ENCODE measurements around the gene FTCD.
"Not testable (repeated sequence)": the region's sequence is repeated elsewhere in the genome, so short reads cannot be mapped to it uniquely, and the experiment has no call there.

Gene FTCD

DNA sequence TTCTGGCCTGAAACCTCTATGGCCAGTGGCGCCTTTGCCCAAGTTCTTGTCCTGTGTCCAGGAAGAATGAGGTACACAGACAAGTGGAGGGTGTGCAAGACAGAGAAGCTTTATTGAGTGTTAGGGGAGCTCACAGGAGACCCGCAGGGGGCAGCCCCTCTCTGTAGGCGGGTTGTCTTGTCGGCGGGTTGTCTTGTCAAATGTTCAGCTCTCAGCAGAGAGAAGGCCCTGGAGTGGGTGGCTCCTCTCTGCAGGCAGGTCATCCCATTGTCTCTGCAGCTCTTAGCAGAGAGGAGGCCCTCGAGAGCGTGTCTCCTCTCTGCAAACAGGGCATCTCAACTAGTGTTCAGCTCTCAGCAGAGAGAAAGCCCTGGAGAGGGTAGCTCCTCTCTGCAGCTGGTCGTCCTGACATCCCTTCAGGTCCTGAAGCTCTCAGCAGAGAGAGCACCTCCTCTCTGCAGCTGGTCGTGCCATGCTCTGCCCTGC lies 46.5 kb downstream of the FTCD start:
- no peak for DNase-seq

DNA sequence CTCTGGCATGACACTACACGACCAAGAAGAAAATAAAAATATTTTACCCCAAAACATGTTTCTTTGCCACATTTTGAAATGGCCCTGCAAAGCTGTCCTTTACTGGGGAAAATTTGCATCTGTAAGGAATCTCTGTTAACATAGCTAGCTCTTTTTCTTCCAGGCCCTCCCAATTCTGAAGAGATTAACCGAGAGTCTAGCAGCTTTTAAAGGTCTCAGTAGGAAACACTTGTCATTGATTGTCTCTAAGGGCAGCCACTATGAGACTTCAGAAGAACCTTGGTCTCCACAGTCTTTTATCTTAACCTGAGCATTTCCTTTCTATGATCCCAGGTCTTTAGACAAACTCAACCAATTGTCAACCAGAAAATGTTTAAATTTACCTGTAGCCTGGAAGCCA lies 48.0 kb downstream of the FTCD start:
- DNase-seq: not testable (repeated sequence)

DNA sequence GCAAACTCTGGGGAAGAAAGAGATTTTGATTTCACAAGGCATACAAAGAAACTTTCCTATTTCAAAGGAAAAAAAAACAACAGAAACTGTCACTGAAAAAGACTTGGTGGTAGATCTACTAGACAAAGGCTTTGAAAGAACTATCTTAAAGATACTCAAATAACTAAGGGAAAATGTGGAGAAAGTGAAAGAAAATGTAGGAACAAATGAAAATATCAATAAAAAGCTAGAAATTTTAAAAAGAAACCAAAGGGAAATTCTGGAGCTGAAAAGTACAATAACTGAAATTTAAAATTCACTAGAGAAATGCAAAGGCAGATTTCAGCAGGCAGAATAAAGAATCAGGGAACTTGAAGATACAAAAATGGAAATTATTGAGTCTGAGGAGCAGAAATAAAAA lies 51.3 kb downstream of the FTCD start:
- DNase-seq: no peak

DNA sequence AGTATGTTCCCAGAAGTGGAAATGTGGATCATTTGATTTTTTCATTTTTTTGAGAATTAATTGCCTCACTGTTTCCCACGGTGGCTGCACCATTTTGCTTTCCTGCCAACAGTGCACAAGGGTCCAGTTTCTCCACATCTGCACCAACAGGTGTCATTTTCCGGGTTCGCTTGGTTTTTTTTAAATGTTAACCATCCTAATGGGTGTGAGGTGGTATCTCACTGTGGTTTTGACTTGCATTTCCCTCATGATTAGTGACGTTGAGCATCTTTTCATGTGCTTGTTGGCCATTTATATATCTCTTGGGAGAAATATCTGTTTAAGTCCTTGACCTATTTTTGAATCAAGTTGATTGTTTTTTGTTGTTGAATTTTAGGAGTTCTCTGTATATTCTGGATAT lies 54.5 kb downstream of the FTCD start:
- no peak for DNase-seq

DNA sequence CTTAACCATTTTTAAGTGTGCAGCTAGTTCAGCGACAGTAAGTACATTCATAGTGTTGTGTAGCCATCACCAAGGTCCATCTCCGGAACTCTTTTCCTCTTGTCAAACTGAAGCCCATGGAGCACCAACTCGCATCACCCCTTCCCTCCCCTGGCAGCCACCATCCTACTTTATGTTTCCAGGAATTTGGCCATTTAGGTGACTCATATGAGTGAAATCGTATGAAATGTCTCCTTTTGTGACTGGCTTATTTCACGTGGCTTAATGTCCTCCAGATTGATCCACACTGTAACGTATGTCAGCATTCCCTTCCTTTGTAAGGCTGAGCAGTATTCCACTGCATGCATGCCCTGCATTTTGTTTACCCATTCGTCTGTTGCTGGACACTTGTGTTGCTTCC lies 55.0 kb downstream of the FTCD start:
- no peak for DNase-seq

DNA sequence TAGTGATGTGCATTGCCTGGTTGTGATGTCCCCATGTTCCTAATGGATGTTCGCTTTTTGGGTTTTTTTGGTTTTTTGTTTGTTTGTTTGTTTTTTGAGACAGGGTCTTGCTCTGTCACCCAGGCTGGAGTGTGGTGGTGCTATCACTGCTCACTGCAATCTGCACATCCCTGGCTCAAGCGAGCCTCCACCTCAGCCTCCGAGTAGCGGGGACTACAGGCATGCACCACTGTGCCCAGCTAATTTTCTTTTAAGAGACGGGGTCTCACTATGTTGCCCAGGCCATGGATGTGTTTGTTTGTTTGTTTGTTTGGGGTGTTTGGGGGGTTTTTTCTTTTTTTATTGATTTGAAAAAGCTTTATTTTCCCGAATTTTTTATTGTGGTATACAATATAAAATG lies 55.4 kb downstream of the FTCD start:
- DNase-seq: no peak

DNA sequence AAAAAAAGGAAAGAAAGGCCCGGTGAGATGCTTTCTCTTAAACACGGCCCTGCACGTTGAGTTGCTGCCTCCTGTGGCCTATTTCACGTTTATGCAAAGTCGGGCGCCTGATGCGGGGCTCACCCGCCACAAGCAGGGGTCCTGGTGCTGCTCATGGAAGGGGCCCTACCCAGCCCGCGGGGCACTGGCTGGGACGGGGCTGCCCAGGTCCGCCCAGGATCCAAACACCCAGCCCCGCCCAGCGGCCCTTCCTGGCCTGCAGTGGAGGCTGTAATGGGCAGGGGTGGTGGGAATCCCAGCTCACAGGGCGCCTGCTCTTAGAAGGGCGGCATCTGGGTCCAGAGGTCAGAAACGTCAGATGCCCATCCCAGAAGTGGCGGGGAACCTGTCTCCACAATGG lies 55.9 kb downstream of the FTCD start:
- peak; percentile 2 for DNase-seq

DNA sequence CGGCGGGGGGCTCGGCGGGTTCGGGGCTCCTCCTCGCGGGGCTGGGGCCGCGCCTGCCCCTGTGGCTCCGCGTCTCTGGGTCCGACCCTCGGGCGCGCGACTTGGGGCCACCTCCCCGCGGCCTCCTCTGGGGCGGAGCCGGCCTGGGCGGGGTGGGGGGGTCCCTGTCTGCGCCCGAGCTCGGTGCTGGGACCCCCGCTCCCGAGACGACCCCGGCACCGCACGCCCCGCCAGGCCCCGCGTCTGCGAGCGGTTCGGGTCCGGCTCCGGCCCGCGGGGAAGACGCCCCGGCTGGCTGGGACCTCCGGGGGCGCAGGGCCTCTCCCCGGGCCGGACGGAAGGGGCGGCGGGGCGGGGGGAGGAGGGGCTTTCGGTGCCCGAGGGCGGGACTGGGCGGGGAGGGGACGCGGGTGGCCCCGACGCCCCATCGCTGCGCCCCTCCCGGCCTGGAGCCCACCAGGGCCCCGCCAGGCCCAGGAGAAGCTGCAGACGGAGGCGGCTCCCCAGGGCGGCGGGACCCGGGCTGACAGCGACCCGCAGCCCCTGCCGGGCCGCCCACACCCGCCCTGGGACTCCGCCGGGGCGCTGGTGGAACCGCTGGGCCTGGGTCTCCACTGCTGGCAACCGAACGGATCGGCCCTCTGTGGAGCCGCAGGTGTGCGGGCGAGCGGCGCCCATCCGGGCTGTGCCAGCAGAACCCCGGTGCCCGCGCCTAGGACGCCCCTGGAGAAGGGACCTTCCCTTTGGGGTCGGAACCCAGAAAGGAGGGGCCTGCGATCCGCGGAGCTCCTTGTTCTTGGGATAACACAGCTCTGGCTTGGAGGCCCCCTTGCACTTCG lies 56.9 kb downstream of the FTCD start:
- DNase-seq: no peak

DNA sequence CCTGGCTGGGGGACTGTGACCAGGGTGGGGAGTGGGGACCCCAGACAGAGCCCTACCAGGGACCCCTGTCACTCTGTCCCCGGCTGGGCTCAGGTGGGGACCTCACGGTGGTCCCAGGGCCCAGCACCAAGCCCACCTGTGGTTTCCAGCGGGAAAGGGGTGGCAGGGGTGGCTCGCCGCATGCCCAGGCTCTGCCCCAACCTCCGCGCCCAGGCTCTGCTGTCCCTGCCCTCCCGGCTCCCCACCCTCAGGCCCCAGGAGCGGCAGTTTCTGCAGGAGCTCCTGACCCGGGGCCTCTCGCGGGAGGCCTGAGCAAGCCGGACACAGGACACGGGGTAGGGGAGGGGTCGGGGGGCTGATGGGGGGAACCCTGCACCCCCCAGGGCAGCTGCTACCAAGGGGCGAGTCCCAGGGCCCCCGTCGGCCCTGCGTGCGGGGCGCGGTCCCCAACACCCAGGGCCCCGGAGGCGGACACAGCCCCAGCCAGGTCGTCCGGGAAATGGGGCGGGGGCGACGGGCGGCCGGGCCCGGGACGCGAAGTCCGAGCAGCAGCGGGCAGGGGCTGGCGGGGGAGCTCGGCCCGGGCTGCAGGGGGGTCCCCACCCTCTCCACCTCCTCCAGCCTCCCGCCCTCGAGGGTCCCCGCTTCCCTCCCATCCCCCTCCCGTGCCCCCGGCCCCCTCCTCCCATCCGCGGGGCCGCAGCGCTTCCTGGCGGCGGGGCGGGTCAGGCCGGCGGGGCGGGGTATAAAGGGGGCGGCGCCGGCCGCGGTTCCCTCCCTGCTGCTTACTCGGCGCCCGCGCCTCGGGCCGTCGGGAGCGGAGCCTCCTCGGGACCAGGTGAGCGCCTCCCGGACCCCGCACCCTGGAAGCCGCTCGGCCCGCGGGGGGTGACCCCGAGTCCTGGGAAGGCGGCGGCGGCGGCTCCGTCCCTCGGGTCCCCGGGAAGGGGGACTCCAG lies 57.8 kb downstream of the FTCD start, which contains the start of gene COL6A2:
Gene COL6A2 (plus strand): TSS at position 777 of the 958 bp plus-strand sequence.
- peak; percentile 54 for DNase-seq

DNA sequence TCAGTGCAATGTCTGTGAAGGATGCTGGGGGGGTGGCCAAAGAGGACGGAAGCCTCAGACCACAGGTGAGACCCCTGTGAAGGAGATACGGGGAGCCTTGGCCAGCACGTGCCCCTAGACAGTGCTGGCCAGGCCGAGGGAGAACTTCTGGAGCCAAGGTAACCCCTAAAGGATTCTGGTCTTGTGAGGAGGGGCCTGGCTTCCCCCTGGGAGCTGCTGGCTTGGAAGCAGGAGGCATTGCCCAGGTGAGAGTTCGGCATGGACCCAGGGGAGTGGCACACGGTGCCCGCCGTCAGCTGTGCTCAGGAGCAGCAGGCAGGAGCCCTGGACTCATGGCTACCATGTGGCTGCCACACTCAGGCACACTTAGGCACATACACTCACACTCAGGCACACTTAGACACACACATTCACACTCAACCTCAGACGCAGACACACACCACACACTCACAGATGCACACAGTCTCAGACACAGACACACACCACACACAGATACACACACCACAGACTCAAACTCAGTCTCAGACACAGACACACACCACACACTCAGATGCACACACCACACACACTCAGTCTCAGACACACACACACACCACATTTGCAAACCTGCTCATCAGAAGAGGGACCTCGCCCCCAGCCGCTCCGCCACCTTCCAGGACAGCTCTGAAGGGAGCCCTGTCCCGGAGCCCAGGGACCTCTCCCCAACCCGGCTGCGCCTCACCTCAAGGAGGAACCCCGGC lies 58.6 kb downstream of the FTCD start:
- DNase-seq: peak; percentile 1

DNA sequence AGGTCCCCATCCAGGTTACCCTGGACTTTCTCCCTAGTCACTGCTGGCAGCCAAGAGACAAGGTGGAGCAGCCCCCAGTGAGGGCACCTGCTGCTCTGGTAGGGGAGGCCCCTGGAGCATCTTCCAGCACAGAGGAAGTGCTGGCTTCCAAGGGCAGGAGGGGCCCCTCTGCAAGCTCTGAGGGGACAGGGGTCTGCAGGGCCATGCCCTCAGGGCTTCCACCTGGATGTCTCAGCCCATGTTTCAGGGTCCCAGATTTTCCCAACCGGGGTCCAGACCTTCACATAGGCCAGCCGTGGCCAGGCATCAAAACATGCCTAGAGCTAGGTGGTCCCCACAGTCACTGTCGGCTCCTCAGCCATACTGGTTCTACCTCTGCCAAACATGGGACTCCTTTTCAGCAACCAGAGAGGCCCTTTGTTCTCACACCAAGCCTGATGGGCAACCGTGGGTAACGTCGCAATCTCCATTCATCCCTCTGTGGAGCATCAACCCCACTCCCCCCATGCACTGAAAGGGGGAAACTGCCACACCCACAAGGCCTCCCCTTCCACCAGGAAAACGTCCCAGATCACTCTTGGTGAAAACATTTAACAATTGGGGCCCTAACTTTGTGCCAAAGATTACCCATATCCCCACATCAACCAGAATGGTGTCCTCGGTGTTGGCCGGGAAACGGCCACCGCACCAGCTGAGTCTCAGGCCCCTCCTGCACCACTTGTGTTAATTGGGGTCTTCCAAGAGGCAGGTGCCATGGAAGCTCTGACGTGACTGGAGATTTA lies 59.4 kb downstream of the FTCD start:
- no peak for DNase-seq

DNA sequence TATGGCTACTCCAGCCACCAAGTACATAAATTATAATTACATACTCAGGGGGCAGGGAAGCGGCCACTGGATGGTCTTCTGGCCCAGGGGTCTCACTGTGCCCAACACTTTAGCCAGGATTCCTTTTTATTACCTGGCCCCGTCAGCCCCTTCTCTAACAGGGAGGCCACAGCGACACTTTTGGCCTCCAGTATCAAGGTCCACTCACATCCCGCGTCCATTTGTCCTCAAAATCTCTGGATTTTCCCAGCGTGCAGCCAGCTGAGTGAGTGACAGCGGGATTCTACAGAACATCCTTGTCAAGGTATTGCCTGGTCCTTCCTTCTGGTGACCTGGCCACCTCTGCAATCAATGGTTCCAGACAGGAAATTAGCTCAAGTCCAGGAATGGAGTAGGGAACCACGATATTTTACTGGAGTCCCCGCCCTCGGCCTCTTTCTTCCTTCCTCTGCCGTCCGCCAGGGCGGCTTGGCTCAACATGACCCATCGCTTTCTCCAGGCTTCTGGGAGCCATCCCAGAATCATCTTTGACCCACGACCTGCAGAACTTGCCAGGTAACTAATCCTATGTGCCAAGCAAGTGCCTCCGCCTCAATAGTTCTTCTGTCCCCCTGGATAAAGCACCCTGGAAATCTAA lies 60.2 kb downstream of the FTCD start:
- DNase-seq: no peak

DNA sequence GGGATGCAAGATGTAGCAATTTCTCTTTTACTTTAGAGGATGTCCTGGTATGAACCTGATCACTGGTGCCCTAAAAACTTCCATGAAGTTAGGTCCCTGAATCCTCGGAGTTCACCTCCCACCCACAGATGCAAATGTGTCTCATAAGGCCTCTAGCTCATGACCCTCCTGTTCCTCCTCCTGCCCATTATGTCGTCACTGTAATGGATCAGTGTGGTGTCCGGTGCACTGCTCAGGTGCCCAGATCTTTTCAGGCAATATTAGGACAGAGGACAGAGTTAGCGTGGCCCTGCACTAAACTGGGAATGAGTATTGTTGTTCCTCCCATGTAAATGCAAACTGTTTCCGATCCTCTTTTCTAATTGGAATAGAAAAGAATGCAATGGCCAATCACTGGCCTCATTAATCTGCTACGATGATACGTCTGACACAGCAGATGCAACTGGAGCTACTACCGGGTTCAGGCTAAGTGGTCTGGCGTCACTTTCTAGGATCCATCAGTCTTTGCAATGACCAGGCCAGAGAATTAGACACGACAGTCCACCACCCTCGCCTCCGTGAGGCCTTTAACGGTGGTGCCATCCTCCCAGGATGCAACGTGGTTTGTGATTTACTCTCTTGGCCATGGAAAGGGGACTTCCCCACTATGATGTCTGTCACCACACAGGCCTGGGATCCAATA lies 60.8 kb downstream of the FTCD start:
- DNase-seq: peak; percentile 1

DNA sequence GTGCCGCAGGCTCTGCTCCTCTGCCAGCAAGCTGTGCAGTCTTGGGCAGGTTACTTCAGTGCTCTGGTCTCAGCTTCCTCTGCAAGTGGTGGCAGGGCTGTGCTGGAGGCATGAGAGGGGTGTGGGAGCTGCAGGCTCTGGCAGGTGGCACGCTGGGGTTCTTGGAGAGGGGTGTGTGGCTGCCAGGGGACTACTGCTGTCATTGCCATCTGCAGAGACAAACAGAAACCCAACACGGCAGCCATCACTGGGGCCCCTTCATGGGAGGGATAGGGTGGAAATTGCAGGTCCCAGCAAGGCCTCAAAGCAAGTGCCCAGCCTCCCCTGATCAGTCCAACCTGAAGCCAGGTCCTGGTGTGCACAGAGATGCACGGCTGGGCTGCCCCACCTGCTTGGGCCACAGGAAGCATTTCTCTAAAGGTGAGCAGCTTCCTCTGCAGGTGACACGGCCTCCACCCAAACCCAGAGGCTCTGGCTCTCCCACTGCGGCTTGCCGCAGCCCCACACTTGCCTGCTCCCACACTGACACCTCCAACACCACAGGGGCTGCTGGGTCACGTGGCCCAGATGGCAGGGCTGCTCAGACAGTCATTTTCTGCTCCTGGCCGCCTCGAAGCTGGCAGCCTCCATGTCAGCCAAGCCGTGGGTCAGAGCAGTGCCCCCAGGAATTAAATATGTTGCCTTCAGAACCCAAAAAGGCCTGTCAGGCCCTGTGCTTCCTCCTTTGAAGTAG lies 61.5 kb downstream of the FTCD start:
- DNase-seq: peak; percentile 31

DNA sequence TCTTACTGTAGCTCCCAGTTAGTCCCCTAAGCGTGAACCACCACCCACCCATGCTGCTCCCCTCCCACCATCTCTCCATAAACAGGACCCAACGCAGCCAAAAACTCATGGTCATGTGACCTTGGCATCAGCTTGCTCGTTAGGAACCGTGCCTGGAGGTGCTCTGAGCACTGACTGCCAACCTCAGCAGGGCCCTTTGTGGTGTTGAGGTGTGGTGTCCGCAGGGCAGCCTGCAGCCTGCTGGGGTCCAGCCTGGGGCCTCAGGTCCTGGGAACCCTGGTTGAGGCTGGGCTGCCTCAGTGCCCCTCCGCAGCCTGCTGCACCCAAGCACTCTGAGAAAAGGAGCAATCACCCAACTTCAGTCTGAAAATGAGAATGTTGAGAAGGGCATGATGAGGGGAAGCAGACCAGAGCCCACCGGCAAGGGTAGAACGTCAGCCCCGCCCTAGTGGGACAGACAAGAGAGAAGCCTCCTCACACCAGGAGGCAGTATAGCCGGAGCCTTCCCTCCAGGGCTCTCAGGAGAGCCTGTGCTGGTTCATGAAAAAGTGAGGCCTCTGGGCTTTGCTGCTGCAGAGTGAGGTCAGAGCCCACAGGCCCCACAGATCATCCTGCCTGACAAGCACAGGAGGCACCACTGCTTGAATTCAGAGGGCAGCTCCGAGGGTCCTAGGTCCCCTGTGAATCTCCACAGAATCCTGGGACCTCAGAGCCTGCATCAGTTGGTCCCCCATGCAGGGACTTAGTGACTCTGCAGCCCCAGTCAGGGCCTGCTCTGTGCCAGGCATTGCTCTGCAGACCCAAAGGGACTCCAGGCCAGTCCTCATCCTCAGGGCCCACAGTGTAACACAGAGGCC lies 62.3 kb downstream of the FTCD start:
- no peak for DNase-seq

DNA sequence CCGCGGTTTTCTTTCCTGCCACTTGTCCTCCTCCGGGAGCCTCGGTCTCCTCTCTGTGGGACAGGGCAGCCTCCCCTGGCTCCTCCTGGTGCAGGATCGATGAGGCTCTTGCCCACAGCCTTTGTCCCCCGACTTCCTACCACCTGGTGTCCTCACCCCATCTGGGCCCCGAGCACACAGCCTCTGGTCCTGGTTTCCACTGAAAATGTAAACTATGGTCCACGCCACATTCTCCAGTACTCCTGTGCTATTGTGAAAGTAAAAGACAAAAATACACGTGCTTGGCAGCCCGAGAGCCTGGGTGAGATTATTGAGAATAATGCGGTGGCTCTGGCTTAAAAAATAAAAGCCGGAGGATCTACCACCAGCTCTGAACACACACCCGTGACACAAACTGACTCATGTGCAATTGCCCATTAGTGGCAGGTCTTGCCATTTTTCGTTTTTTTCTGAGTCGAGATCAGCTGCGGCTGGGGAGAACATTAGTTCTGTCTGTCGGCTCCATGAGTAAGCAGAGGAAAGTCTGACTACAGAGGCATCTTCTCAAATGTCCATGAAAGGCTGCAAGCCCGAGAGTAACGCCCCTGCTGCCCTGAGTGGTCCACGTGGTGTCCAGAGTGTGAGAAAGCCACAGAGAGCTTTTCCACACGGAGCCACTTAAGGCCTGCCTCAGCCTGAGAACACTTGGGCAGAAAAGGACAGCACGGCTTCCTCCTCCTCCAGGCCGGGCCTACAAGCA lies 63.2 kb downstream of the FTCD start:
- no peak for DNase-seq

DNA sequence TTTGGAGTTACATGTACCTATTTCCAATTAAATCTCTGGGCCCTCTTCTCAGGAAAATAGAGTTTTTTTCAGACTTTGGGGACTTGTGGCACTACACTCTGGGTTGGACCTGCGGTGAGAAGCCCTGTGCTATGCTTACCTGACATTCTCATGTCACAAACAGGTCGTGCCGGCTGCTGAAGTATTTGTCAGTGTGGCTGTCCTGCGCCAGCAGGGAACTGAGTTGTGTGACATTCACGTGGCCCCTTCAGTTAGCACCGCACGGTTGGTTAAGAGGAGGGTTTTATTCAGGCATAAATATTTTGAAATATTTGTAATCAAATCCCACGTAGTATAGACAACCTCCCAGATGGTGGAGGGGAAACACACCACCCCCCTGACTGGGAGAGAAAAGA lies 63.8 kb downstream of the FTCD start:
- DNase-seq: no peak

DNA sequence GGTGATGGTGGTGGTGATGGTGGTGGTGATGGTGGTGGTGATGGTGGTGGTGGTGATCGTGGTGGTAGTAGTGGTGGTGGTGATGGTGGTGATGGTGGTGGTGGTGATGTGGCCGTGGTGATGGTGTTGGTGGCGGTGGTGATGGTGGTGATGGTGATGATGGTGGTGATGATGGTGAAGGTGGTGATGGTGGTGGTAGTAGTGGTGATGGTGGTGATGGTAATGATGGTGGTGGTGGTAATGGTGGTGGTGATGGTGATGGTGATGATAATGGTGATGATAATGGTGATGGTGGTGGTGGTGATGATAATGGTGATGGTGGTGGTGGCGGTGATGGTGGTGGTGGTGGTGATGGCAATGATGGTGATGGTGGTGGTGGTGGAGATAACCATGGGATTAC lies 64.3 kb downstream of the FTCD start:
- DNase-seq: no peak

DNA sequence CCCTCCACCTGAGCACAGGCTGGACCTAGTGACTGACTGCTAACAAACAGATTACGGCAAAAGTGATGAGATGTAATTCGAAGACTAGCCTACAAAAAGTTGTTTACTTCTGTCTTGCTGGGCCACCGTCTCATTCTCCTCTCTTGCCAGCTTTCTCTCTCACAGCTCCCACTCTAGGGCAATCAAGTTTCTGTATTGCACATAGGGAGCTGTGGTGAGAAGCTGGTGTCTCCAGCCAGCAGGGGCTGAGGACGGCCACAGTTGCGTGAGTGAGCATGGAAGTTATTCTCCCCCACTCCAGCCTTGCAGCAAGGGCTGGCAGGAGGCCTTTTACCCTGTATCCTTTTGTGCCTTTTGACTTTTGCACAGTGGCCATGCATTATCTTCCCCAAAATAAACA lies 66.1 kb downstream of the FTCD start:
- no peak for DNase-seq
